ENCODE data around the gene CLCN4. TPM values are rescaled to one million over a fixed set of nuclear protein-coding genes. Genes with fewer than 3 reads are reported as not detected.

CLCN4 gene
- total RNA-seq, 4 donors from 2014 or later: 72.5 to 307 (median 84.4) TPM

DNA sequence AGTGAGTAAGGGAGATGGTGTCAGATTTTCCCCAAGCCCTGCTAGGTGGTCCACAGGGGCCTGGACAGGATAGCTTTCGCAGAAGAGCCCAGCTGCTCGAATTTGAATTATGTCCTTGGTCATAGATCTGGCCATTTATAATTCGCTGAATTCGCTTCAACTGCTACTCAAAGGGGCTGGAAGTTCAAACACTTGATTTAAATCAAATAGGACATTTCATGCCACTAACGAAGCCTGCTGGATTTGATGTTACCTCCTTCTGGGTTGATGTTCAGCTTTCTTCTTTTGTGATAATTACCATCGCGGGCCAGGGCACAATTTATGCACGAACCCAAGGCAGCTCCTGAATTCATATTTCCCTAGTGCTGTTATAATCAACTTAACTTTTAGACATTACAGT lies 67.0 kb downstream of the CLCN4 start:
- Histone ChIP-seq H3K27me3 (no peaks in the 10 kb centered on the region), H3K9me3 (no peaks in the 10 kb centered on the region), H3K36me3 (peaks cover 0 to 6% of the 10 kb centered on the region in 2 donors), H3K4me3 (no peak overlapping the region), H3K27ac (no peak overlapping the region), H3K4me1 (no peaks in the 10 kb centered on the region)
- intact Hi-C loops (cut with DNase I; ENCODE audit: low total_unique reads): no loop called here
- in situ Hi-C loops (cut with MboI; ENCODE audit: low sequenced_read_pairs in 4 of 4): no loop called here
- TF ChIP-seq CTCF (IDR thresholded peaks at IDR 0.05 in 4 of 5, conservative IDR thresholded peaks at IDR 0.05 in 1 of 5): no peak
- TF ChIP-seq POLR2A (IDR thresholded peaks at IDR 0.05): no peak
- ATAC-seq: no peak
- no peak for DNase-seq

GRCh38 chrX:10230222-10230621 lies 73.4 kb downstream of the CLCN4 start:
- Histone ChIP-seq H3K4me3 (no peak overlapping the region), H3K27ac (no peak overlapping the region), H3K4me1 (no peaks in the 10 kb centered on the region), H3K36me3 (no peaks in the 10 kb centered on the region), H3K27me3 (no peaks in the 10 kb centered on the region), H3K9me3 (no peaks in the 10 kb centered on the region)
- no peak for TF ChIP-seq POLR2A (IDR thresholded peaks at IDR 0.05)
- no peak for TF ChIP-seq CTCF (IDR thresholded peaks at IDR 0.05 in 4 of 5, conservative IDR thresholded peaks at IDR 0.05 in 1 of 5)
- ATAC-seq (no peak), DNase-seq (no peak)
- intact Hi-C loops (cut with DNase I; ENCODE audit: low total_unique reads): no loop called here
- in situ Hi-C loops (cut with MboI; ENCODE audit: low sequenced_read_pairs in 4 of 4): no loop called here

- intact Hi-C loops (cut with DNase I; ENCODE audit: low total_unique reads) (no loop called here), in situ Hi-C loops (cut with MboI; ENCODE audit: low sequenced_read_pairs in 4 of 4) (no loop called here)
- no peak for DNase-seq
- no peak for TF ChIP-seq POLR2A (IDR thresholded peaks at IDR 0.05)
- no peak for TF ChIP-seq CTCF (IDR thresholded peaks at IDR 0.05 in 4 of 5, conservative IDR thresholded peaks at IDR 0.05 in 1 of 5)
- Histone ChIP-seq H3K27me3 (no peaks in the 10 kb centered on the region), H3K36me3 (no peaks in the 10 kb centered on the region), H3K27ac (no peak overlapping the region), H3K9me3 (no peaks in the 10 kb centered on the region), H3K4me1 (no peaks in the 10 kb centered on the region), H3K4me3 (no peak overlapping the region)
- no peak for ATAC-seq
Measured at GRCh38 chrX:10231461-10231860, 74.7 kb downstream of the CLCN4 start.

- Histone ChIP-seq H3K4me3 (no peak overlapping the region), H3K4me1 (no peaks in the 10 kb centered on the region), H3K36me3 (no peaks in the 10 kb centered on the region), H3K27ac (no peak overlapping the region), H3K27me3 (no peaks in the 10 kb centered on the region), H3K9me3 (no peaks in the 10 kb centered on the region)
- TF ChIP-seq POLR2A (IDR thresholded peaks at IDR 0.05) (no peak), CTCF (IDR thresholded peaks at IDR 0.05 in 4 of 5, conservative IDR thresholded peaks at IDR 0.05 in 1 of 5) (no peak)
- ATAC-seq (no peak), DNase-seq (no peak)
- intact Hi-C loops (cut with DNase I; ENCODE audit: low total_unique reads) (no loop called here), in situ Hi-C loops (cut with MboI; ENCODE audit: low sequenced_read_pairs in 4 of 4) (no loop called here)
Measured at GRCh38 chrX:10233173-10233572, 76.4 kb downstream of the CLCN4 start.

DNA sequence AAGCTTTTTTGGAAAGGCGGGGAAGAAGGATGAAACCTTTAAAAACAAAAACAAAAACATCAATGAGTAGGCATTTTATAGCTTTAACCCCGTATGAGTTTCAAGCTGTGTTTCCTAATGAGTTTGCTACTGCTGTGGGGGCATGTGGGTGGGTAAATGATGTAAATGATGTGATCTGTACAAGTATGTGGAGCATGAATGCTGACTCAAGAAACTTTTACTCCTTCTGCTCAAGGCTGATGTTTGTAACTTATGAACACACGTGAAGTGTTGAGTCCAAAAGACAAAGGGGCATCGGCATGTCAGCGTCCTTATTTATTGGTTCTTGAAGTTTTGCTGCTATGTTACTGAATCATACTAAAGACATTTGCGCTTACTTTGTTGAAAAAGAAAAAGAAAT lies 76.9 kb downstream of the CLCN4 start:
- no peak overlapping the region for H3K27ac ChIP-seq
- intact Hi-C loops (cut with DNase I; ENCODE audit: low total_unique reads) (no loop called here), in situ Hi-C loops (cut with MboI; ENCODE audit: low sequenced_read_pairs in 4 of 4) (no loop called here)
- peaks cover 0 to 1% of the 10 kb centered on the region in 2 donors for H3K4me1 ChIP-seq
- H3K4me3 ChIP-seq: no peak overlapping the region
- no peaks in the 10 kb centered on the region for H3K27me3 ChIP-seq
- ATAC-seq (no peak), DNase-seq (no peak)
- no peaks in the 10 kb centered on the region for H3K9me3 ChIP-seq
- no peaks in the 10 kb centered on the region for H3K36me3 ChIP-seq
- TF ChIP-seq CTCF (IDR thresholded peaks at IDR 0.05 in 4 of 5, conservative IDR thresholded peaks at IDR 0.05 in 1 of 5) (no peak), POLR2A (IDR thresholded peaks at IDR 0.05) (no peak)
